SH-SY5Y (cell line): ENCODE results near the gene N4BP2.

Source experiments
- GATA2 ChIP-seq: IDR thresholded peaks from 2 replicates; pipeline ENCODE4 v1.6.1; 2011; ENCODE audit warnings: mild to moderate bottlenecking, low read depth, low read length
- GATA3 ChIP-seq: IDR thresholded peaks from 2 replicates; pipeline ENCODE4 v1.6.1; 2011; ENCODE audit warnings: low read depth, mild to moderate bottlenecking, low read length, moderate library complexity

GRCh38 chr4:40149960-40150385 is 93.3 kb downstream of the N4BP2 start:
- TF ChIP-seq GATA2 (no peak), GATA3 (no peak)
